Left lung (tissue), 10 donors: ENCODE measurements around the gene RFTN1. TPM values are rescaled to one million over a fixed set of nuclear protein-coding genes. Genes with fewer than 3 reads are reported as not detected.

Experiments
- ATAC-seq: fragments of 200-7000 bp; cut with Tn5 transposase; one replicate; pipeline ENCODE4 v1.9.1; 2020; ENCODE audit warnings: moderate library complexity
- DNase-seq, 4 donors: peaks; one replicate each; pipeline ENCODE4 v3.0.0-alpha.2; 2013 to 2020
- H3K27ac ChIP-seq, 2 donors: fragments of 200-600 bp; sonication (generic) in 1 of 2; one replicate each; pipeline versions ENCODE4 v1.5.0 to v1.8.0; 2020 to 2021
- H3K27me3 ChIP-seq, 2 donors: fragments of 200-600 bp; sonication (generic) in 1 of 2; one replicate each; pipeline versions ENCODE4 v1.5.0 to v1.8.0; 2020 to 2021
- H3K36me3 ChIP-seq, 2 donors: fragments of 200-600 bp; sonication (generic) in 1 of 2; one replicate each; pipeline versions ENCODE4 v1.5.0 to v1.8.0; 2020 to 2021
- H3K4me1 ChIP-seq, 2 donors: fragments of 200-600 bp; one replicate each; pipeline ENCODE4 v1.8.0; 2021
- H3K4me3 ChIP-seq, 2 donors: fragments of 200-600 bp; sonication (generic) in 1 of 2; one replicate each; pipeline versions ENCODE4 v1.5.0 to v1.8.0; 2020 to 2021; ENCODE audit warnings: mild to moderate bottlenecking in 1 of 2
- H3K9me3 ChIP-seq, 2 donors: fragments of 200-600 bp; sonication (generic) in 1 of 2; one replicate each; pipeline versions ENCODE4 v1.5.0 to v1.8.0; 2020 to 2021
- intact Hi-C, 2 donors: fragments of 100-400 bp; cut with DNase I; formaldehyde crosslinking; loops; one replicate each; pipeline versions ENCODE4 v1.11.2 to v1.14.2; 2022
- polyA plus RNA-seq, 6 donors: library from polyadenylated mRNA; unstranded; fragments of 120-200 nt; gene quantifications; one replicate each; pipeline ENCODE4 v1.2.1, GENCODE V29; 2013; ENCODE audit not compliant: insufficient read length in 6 of 6
- total RNA-seq, 2 donors: library from RNA; stranded (reverse); fragmentation: NEBNext Ultra II Directional; extraction: Animal tissue kit (Norgen Biotek cat#: 25700); gene quantifications; one replicate each; pipeline ENCODE4 v1.2.1, GENCODE V29; 2021
- TF ChIP-seq, protein P1 (sequence below), 2 donors: fragments of 200-600 bp; sonication (generic) in 1 of 2; IDR thresholded peaks; one replicate each; pipeline versions ENCODE4 v1.5.0 to v1.8.0; 2021; ENCODE audit warnings: antibody characterized with exemption in 2 of 2
- donor health status: DM: no; HTN: yes; CAD: no.
- donor health status: DM: no; HTN: no; CAD: no.

RFTN1 gene
- total and polyA plus RNA-seq, 8 donors = 47.2 to 85.1 (median 67.6) TPM

DNA sequence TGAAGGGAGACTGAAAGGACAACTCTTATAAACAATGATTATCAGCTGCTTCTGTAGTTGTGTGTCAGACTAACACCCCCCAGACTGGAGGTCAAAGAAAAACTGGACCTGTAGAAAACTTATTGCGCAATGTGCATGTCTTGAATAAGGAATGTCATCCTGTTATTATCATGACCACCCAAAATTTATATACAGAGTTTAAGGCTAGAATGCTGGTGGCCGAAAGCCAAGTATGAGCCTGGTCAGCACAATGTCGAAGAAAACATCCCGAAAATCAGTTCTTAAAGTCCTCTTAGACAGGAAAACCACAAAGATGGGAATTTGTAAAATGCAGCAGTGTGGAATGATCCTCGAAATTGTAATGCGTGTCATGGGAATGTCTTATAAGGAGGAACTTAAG is 29.3 kb downstream of the RFTN1 start:
- Histone ChIP-seq H3K4me1 (peaks cover 33 to 42% of the 10 kb centered on the region in 2 donors), H3K4me3 (no peak overlapping the region), H3K27ac (peak overlapping the region; percentile 7 to 39), H3K36me3 (no peaks in the 10 kb centered on the region), H3K27me3 (no peaks in the 10 kb centered on the region), H3K9me3 (no peaks in the 10 kb centered on the region)
- no peak for ATAC-seq
- intact Hi-C loops = no loop called here
- TF ChIP-seq, protein P1, sequence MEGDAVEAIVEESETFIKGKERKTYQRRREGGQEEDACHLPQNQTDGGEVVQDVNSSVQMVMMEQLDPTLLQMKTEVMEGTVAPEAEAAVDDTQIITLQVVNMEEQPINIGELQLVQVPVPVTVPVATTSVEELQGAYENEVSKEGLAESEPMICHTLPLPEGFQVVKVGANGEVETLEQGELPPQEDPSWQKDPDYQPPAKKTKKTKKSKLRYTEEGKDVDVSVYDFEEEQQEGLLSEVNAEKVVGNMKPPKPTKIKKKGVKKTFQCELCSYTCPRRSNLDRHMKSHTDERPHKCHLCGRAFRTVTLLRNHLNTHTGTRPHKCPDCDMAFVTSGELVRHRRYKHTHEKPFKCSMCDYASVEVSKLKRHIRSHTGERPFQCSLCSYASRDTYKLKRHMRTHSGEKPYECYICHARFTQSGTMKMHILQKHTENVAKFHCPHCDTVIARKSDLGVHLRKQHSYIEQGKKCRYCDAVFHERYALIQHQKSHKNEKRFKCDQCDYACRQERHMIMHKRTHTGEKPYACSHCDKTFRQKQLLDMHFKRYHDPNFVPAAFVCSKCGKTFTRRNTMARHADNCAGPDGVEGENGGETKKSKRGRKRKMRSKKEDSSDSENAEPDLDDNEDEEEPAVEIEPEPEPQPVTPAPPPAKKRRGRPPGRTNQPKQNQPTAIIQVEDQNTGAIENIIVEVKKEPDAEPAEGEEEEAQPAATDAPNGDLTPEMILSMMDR (IDR thresholded peaks at IDR 0.05) = no peak
- DNase-seq = peak in 2 of 4 donors; percentile 72 to 84

DNA sequence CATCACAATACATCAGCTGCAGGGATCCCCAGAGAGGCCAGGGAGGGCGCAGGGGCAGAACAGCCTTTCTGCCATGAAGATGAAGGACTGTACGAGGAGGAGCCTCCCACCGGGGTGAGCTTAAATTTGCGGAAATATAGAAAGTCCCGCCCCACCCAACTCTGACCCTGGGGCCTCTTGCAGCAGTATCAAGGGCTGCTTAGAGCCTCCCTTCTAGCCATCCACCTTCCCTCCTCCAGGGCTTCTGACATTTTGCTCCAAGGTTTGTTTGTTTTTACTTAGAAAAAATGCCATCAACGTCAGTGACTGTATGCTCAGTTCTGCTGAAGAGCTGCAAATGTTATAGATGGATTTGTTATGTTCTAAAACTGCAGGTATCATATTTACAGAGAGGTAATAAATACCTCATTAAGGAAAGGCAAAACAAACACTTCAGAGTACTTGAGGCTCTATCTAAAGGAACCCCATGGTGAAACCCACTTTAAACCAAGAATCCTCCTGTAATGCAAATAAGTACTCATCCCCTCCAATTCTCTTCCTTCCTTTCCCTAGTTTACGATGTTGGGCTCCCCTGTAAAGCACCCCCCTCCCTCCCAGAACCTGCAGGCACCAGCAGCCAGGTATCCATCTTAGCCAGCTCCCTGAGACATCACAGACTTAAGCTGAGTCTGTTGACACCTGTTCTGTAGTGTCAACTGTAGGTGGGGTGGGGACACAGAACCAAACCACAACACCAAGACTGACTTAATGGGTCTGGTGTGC is 30.5 kb downstream of the RFTN1 start:
- peaks cover 33 to 42% of the 10 kb centered on the region in 2 donors for H3K4me1 ChIP-seq
- H3K27ac ChIP-seq = peak overlapping the region; percentile 55 to 64
- no peak overlapping the region for H3K4me3 ChIP-seq
- peak in 2 of 4 donors; percentile 64 to 67 for DNase-seq
- intact Hi-C loops = no loop called here
- ATAC-seq = peak; percentile 80
- no peaks in the 10 kb centered on the region for H3K9me3 ChIP-seq
- TF ChIP-seq, protein P1 (IDR thresholded peaks at IDR 0.05) = no peak
- H3K27me3 ChIP-seq = no peaks in the 10 kb centered on the region
- H3K36me3 ChIP-seq = no peaks in the 10 kb centered on the region

DNA sequence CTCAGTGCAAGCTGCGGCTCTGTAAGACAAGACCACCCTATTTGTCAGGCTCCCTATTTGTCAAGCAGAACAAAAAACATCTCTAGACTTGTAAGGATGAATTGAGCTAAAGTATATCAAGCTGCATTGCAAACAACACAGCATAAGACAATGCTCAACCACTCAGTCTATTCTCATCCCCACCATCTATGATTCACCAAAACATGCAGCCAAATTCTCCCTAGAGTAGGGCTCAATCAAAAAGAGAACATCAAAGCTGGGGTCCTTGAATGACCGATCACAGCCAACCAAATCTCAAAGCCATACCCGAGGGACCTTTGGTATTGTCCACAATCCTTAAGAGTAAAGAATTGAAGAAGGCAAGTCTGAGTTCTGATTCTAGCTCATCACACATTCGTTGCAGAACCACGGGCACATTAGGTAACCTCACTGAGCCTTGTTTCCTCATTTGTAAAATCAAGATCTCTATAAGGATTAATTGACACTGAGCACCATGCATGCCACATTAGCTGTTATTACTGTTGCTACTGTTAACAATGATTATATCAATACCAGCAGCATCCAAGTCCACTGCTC is 31.2 kb downstream of the RFTN1 start:
- TF ChIP-seq, protein P1 (IDR thresholded peaks at IDR 0.05) = no peak
- intact Hi-C loops = no loop called here

DNA sequence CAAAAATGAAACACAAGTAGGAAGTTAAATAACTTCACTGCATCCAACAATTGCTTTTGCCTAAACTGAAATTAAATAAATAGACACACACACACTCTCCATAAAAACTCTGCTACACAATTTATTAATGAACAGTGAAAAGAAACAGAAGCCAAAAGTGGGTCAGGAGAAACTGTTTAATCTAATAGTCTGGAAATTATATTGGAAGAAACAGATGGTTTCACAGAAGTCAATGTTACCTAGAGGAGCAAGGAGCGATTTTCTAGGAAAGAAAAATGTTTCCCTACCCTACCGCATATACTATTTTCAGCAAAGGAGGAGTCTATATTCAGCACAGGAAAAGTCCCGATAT is 32.0 kb downstream of the RFTN1 start:
- H3K27ac ChIP-seq = peak overlapping the region; percentile 55 to 64
- no peaks in the 10 kb centered on the region for H3K9me3 ChIP-seq
- H3K4me1 ChIP-seq = peaks cover 33 to 42% of the 10 kb centered on the region in 2 donors
- TF ChIP-seq, protein P1 (IDR thresholded peaks at IDR 0.05) = no peak
- no peak overlapping the region for H3K4me3 ChIP-seq
- ATAC-seq (no peak), DNase-seq (no peak)
- H3K27me3 ChIP-seq = no peaks in the 10 kb centered on the region
- H3K36me3 ChIP-seq = no peaks in the 10 kb centered on the region
- intact Hi-C loops = no loop called here

More for the DNA sequence above, 31.2 kb downstream of the RFTN1 start:
- Histone ChIP-seq H3K9me3 (no peaks in the 10 kb centered on the region), H3K27ac (peak overlapping the region; percentile 55 to 64), H3K27me3 (no peaks in the 10 kb centered on the region), H3K4me3 (no peak overlapping the region), H3K36me3 (no peaks in the 10 kb centered on the region), H3K4me1 (peaks cover 33 to 42% of the 10 kb centered on the region in 2 donors)
- ATAC-seq = no peak
- DNase-seq = no peak

DNA sequence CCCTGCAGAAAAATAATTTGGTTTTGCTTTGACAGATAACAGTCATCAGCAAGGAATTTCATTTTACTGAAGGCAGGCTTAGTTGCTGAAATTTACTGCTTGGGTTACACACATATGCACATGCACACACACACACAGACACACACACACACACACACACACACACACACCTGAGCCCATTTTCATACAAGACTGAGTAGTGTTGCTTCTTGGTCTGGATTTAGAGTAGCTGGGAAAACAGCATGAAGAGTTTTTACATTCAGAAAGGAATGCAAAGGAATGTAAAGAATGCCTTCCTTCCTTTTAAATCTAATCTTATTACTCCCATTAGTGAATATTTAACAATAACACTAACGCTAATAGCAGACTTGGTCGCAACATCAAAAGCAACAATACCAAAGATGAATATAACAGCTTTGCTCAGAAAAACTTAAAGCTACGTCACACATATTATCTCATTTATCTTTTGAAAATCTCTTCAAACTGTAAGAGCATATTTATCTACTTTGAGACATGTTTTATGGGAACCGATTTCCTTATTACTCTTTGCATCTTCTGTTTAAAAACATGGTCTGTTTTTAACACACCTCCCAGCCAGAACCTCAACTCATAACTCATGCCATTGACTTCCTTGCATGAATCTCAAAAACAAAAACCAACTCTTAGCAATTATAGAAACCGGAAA is 32.5 kb downstream of the RFTN1 start:
- intact Hi-C loops = no loop called here
- peak overlapping the region; percentile 55 to 64 for H3K27ac ChIP-seq
- DNase-seq = no peak
- H3K27me3 ChIP-seq = no peaks in the 10 kb centered on the region
- no peaks in the 10 kb centered on the region for H3K9me3 ChIP-seq
- H3K36me3 ChIP-seq = no peaks in the 10 kb centered on the region
- peaks cover 33 to 42% of the 10 kb centered on the region in 2 donors for H3K4me1 ChIP-seq
- ATAC-seq = peak; percentile 5
- no peak overlapping the region for H3K4me3 ChIP-seq
- TF ChIP-seq, protein P1 (IDR thresholded peaks at IDR 0.05) = no peak
